Breast epithelium (tissue), 3 donors: ENCODE data around the gene PLA2G12B.

Source experiments
- POLR2AphosphoS5 ChIP-seq, 3 donors: sonication (generic); formaldehyde crosslinking; IDR thresholded peaks; one replicate each; pipeline ENCODE4 v1.6.1; 2017; ENCODE audit warnings: antibody characterized with exemption in 3 of 3
- TF ChIP-seq, protein P1 (sequence below), 3 donors: fragments of 450-650 bp; IDR thresholded peaks; one replicate each; pipeline ENCODE4 v1.5.1; 2016 to 2017; ENCODE audit warnings: antibody characterized with exemption in 3 of 3, mild to moderate bottlenecking in 3 of 3, moderate library complexity in 3 of 3

DNA sequence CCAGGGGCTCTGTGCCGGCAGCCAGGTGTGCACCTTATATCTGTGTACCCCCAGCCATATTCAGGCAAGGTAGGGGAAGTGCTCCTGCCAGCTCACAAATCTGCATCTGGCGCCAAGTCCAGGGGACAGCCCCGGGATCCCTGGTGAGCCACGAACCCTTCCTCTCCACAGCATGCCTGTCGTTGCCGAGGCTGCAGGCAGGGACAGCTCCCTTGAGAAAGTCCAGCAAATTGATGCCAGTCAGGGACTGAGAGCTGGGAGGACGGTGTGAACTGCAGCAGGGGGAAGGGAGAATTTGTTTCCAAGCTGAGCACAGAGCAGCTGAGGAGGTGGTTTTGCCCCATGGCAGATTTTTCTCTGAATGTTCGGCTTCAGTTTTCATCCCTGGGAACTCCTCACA is 919 bp downstream of the PLA2G12B start:
- TF ChIP-seq, protein P1, sequence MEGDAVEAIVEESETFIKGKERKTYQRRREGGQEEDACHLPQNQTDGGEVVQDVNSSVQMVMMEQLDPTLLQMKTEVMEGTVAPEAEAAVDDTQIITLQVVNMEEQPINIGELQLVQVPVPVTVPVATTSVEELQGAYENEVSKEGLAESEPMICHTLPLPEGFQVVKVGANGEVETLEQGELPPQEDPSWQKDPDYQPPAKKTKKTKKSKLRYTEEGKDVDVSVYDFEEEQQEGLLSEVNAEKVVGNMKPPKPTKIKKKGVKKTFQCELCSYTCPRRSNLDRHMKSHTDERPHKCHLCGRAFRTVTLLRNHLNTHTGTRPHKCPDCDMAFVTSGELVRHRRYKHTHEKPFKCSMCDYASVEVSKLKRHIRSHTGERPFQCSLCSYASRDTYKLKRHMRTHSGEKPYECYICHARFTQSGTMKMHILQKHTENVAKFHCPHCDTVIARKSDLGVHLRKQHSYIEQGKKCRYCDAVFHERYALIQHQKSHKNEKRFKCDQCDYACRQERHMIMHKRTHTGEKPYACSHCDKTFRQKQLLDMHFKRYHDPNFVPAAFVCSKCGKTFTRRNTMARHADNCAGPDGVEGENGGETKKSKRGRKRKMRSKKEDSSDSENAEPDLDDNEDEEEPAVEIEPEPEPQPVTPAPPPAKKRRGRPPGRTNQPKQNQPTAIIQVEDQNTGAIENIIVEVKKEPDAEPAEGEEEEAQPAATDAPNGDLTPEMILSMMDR (IDR thresholded peaks at IDR 0.05), result no peak
- TF ChIP-seq POLR2AphosphoS5 (IDR thresholded peaks at IDR 0.05), result no peak
